CD14-positive monocyte (primary cell): Measurements from ENCODE around the gene DUSP16. TPM values are rescaled to one million over a fixed set of nuclear protein-coding genes. Genes with fewer than 3 reads are reported as not detected.

ENCODE experiments used
- DNase-seq, 3 donors: peaks; one replicate each; pipeline ENCODE4 v3.0.0-alpha.2; 2011 to 2022
- H2AFZ ChIP-seq: 2 replicates; pipeline ENCODE4 v1.6.0; 2012; ENCODE audit warnings: mild to moderate bottlenecking, low read depth, low read length, inconsistent platforms; ENCODE audit not compliant: insufficient read depth, poor library complexity, severe bottlenecking
- H3K27ac ChIP-seq, 2 donors: 1 replicate in 1 of 2; 2 replicates in 1 of 2; pipeline ENCODE4 v1.5.1; 2012 to 2013; ENCODE audit warnings: low read length in 2 of 2, control low read depth in 1 of 2, inconsistent platforms in 1 of 2, low read depth in 1 of 2, mild to moderate bottlenecking in 1 of 2
- H3K27me3 ChIP-seq, 2 donors: one replicate each; pipeline versions ENCODE4 v1.6.0 to v1.6.1; 2011 to 2013; ENCODE audit warnings: low read length in 2 of 2; ENCODE audit not compliant: control insufficient read depth in 2 of 2, insufficient read depth in 2 of 2
- H3K36me3 ChIP-seq, 2 donors: replicated peaks in 1 of 2; 1 replicate in 1 of 2; 2 replicates in 1 of 2; pipeline versions ENCODE4 v1.5.1 to v1.6.1; 2012 to 2013; ENCODE audit warnings: low read length in 2 of 2, control low read depth in 1 of 2, inconsistent platforms in 1 of 2, mild to moderate bottlenecking in 1 of 2; ENCODE audit not compliant: insufficient read depth in 2 of 2, control insufficient read depth in 1 of 2
- H3K4me1 ChIP-seq, 2 donors: 1 replicate in 1 of 2; 2 replicates in 1 of 2; pipeline versions ENCODE4 v1.5.1 to v1.6.1; 2012 to 2013; ENCODE audit warnings: low read length in 2 of 2, control low read depth in 1 of 2, inconsistent platforms in 1 of 2, mild to moderate bottlenecking in 1 of 2, moderate library complexity in 1 of 2; ENCODE audit not compliant: insufficient read depth in 2 of 2, control insufficient read depth in 1 of 2
- H3K4me2 ChIP-seq: replicated peaks from 2 replicates; pipeline ENCODE3; 2012; ENCODE audit warnings: low read length, moderate library complexity, mild to moderate bottlenecking; ENCODE audit not compliant: poor library complexity, severe bottlenecking; ENCODE audit errors: extremely low read depth
- H3K4me3 ChIP-seq, 3 experiments: fragments of 200-600 bp in 1 of 3; sonication (generic) in 1 of 3; replicated peaks in 1 of 3; 1 replicate in 2 of 3; 2 replicates in 1 of 3; pipeline ENCODE4 v1.5.1; 2011 to 2013; ENCODE audit warnings: low read length in 3 of 3, mild to moderate bottlenecking in 3 of 3, control low read depth in 2 of 3, low read depth in 2 of 3, inconsistent platforms in 1 of 3, moderate library complexity in 1 of 3
- H3K79me2 ChIP-seq: 2 replicates; pipeline ENCODE4 v1.6.0; 2012; ENCODE audit warnings: mild to moderate bottlenecking, control low read depth, inconsistent platforms, low read length, moderate library complexity; ENCODE audit not compliant: insufficient read depth
- H3K9ac ChIP-seq: 2 replicates; pipeline ENCODE4 v1.6.0; 2017; ENCODE audit warnings: low read length, mild to moderate bottlenecking; ENCODE audit not compliant: insufficient read depth, poor library complexity, severe bottlenecking
- H3K9me3 ChIP-seq, 2 donors: replicated peaks in 1 of 2; 1 replicate in 1 of 2; 2 replicates in 1 of 2; pipeline versions ENCODE4 v1.5.1 to v1.6.1; 2012 to 2013; ENCODE audit warnings: low read length in 2 of 2, control low read depth in 1 of 2; ENCODE audit not compliant: control insufficient read depth in 1 of 2, insufficient read depth in 1 of 2
- H4K20me1 ChIP-seq: 2 replicates; pipeline ENCODE4 v1.6.0; 2012; ENCODE audit warnings: mild to moderate bottlenecking, low read length, control low read depth, moderate library complexity; ENCODE audit not compliant: insufficient read depth
- H3K27ac Mint-ChIP-seq, 7 donors: one replicate each; pipeline ENCODE4 v1.8.0; 2020; ENCODE audit warnings: mild to moderate bottlenecking in 7 of 7, mixed read lengths in 7 of 7, moderate library complexity in 6 of 7, inconsistent platforms in 2 of 7
- H3K27me3 Mint-ChIP-seq, 3 donors: one replicate each; pipeline ENCODE4 v1.8.0; 2021 to 2022; ENCODE audit warnings: low read depth in 3 of 3, mild to moderate bottlenecking in 3 of 3, mixed read lengths in 3 of 3, moderate library complexity in 3 of 3, inconsistent platforms in 1 of 3
- H3K36me3 Mint-ChIP-seq, 2 donors: one replicate each; pipeline ENCODE4 v1.8.0; 2020; ENCODE audit warnings: mixed read lengths in 2 of 2, inconsistent platforms in 1 of 2, mild to moderate bottlenecking in 1 of 2
- H3K4me1 Mint-ChIP-seq: one replicate; pipeline ENCODE4 v1.8.0; 2020; ENCODE audit warnings: mild to moderate bottlenecking, mixed read lengths
- H3K4me3 Mint-ChIP-seq, 2 donors: one replicate each; pipeline ENCODE4 v1.8.0; 2020; ENCODE audit warnings: mild to moderate bottlenecking in 2 of 2, mixed read lengths in 2 of 2, moderate library complexity in 1 of 2
- H3K9me3 Mint-ChIP-seq, 7 donors: one replicate each; pipeline ENCODE4 v1.8.0; 2020 to 2022; ENCODE audit warnings: mixed read lengths in 7 of 7, mild to moderate bottlenecking in 6 of 7, moderate library complexity in 6 of 7, inconsistent platforms in 2 of 7
- CTCF ChIP-seq: fragments of 200-600 bp; IDR thresholded peaks from one replicate; pipeline ENCODE4 v1.8.0; 2022; ENCODE audit warnings: antibody characterized with exemption, mild to moderate bottlenecking
- WGBS: methylation state at CpG from one replicate; pipeline ENCODE4 v1.1.5; 2013; ENCODE audit warnings: missing lambda C conversion rate; ENCODE audit not compliant: insufficient coverage; 5-methylcytosine and 5-hydroxymethylcytosine counted together
- intact Hi-C, 2 donors: fragments of 100-400 bp; cut with micrococcal nuclease; formaldehyde crosslinking; loops; one replicate each; pipeline versions ENCODE4 v1.15.0 to v1.15.1; 2023
- polyA plus RNA-seq, 3 donors: library from polyadenylated mRNA; depleted of rRNA in 1 of 3; unstranded in 2 of 3; stranded (reverse) in 1 of 3; fragments of 300-500 nt in 2 of 3; fragments of >200 nt in 1 of 3; fragmentation: Illumina TruSeq in 2 of 3; gene quantifications; 1 replicate in 2 of 3; 2 replicates in 1 of 3; pipeline ENCODE4 v1.2.3, GENCODE V29; 2012 to 2021

DUSP16 gene
- polyA plus RNA-seq, 3 donors, result 0.04 to 0.46 (median 0.27) TPM

GRCh38 chr12:12439636-12440035, 123.0 kb downstream of the DUSP16 start:
- H3K4me1 ChIP-seq, result no peaks in the 10 kb centered on the region
- Mint-ChIP-seq H3K4me3 (no peak overlapping the region), H3K27ac (peak overlapping the region in 4 of 7 donors; percentile 19 to 76 (median 60))

GRCh38 chr12:12436831-12437345, 125.8 kb downstream of the DUSP16 start:
- peaks cover 7% of the 10 kb centered on the region for H3K4me1 Mint-ChIP-seq
- TF ChIP-seq CTCF, result no peak
- H3K27ac ChIP-seq, result no peak overlapping the region

More at GRCh38 chr12:12439636-12440035, 123.0 kb downstream of the DUSP16 start:
- DNase-seq, result peak; percentile 47 to 90 (median 57)
- H3K4me1 Mint-ChIP-seq, result peaks cover 7% of the 10 kb centered on the region
- H3K9me3 ChIP-seq, result no peaks in the 10 kb centered on the region
- no peaks in the 10 kb centered on the region for H3K27me3 ChIP-seq
- no peaks in the 10 kb centered on the region for H3K79me2 ChIP-seq
- peaks cover 0 to 3% (median 0%) of the 10 kb centered on the region in 7 donors for H3K9me3 Mint-ChIP-seq
- H3K27me3 Mint-ChIP-seq, result no peaks in the 10 kb centered on the region
- TF ChIP-seq CTCF, result no peak
- H3K27ac ChIP-seq, result no peak overlapping the region
- H3K9ac ChIP-seq, result no peak overlapping the region
- peaks cover 17 to 31% of the 10 kb centered on the region in 2 donors for H3K36me3 Mint-ChIP-seq
- no peak overlapping the region for H3K4me2 ChIP-seq
- intact Hi-C loops, result loop anchor here in 1 of 2 donors (5.0 to 10.0 kb wide), 3 partner anchors 37 to 125 kb away; partner anchors contain the start of gene DUSP16
- peaks cover 0 to 19% of the 10 kb centered on the region in 2 donors for H3K36me3 ChIP-seq
- no peaks in the 10 kb centered on the region for H4K20me1 ChIP-seq
- WGBS, result no CpG with 5 or more reads among the region's 6 CpGs
- H2AFZ ChIP-seq, result no peak overlapping the region
- no peak overlapping the region for H3K4me3 ChIP-seq

More at GRCh38 chr12:12436831-12437345, 125.8 kb downstream of the DUSP16 start:
- Histone ChIP-seq H3K4me3 (no peak overlapping the region), H3K9me3 (no peaks in the 10 kb centered on the region), H3K4me2 (no peak overlapping the region), H3K79me2 (no peaks in the 10 kb centered on the region), H2AFZ (no peak overlapping the region), H4K20me1 (no peaks in the 10 kb centered on the region), H3K4me1 (no peaks in the 10 kb centered on the region), H3K36me3 (peaks cover 0 to 19% of the 10 kb centered on the region in 2 donors), H3K27me3 (no peaks in the 10 kb centered on the region), H3K9ac (no peak overlapping the region)
- peak in 1 of 3 donors; percentile 52 for DNase-seq
- no peaks in the 10 kb centered on the region for H3K27me3 Mint-ChIP-seq
- peak overlapping the region in 1 of 7 donors; percentile 15 for H3K27ac Mint-ChIP-seq
- peaks cover 17 to 25% of the 10 kb centered on the region in 2 donors for H3K36me3 Mint-ChIP-seq
- peaks cover 0 to 3% (median 0%) of the 10 kb centered on the region in 7 donors for H3K9me3 Mint-ChIP-seq
- WGBS, result no CpG with 5 or more reads among the region's 2 CpGs
- no peak overlapping the region for H3K4me3 Mint-ChIP-seq
- intact Hi-C loops, result loop anchor here in 1 of 2 donors (5.0 kb wide), 1 partner anchor 35 kb away; no protein-coding TSS in a partner anchor
